ENCODE results near the gene U2SURP. TPM values are rescaled to one million over a fixed set of nuclear protein-coding genes. Genes with fewer than 3 reads are reported as not detected.
A peak's percentile ranks its signal among the peaks of the same experiment; 100 is the strongest.

Gene U2SURP
- total and polyA plus RNA-seq, 2 donors (not counting 1 experiment from before 2014, with no cell fraction given) = 39.1 to 44.8 TPM

DNA sequence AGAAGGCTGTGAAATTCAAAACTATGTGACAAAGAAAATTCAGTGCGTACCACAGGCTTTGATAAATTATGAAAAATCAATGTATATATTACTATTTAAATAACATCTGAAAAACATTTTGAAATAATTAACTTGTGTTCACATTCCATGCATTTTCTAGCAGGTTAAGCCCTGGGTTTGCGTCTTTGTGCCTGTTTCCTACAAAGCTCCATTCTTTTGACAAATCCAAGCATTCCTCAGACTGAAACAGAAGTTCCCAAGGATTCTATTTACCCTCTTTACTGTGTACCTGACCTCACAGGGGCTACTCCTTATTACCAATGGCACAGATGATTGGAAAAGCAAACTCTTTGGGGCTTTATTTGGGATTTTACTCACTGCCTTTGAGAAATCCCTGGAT lies 39.8 kb upstream of the U2SURP start:
- no peaks in the 10 kb centered on the region for H3K9me3 ChIP-seq (ENCODE audit: control insufficient read depth, insufficient read depth, low read depth, low read length)
- H3K27me3 ChIP-seq (ENCODE audit: control insufficient read depth, insufficient read depth, low read length) = peaks cover 19% of the 10 kb centered on the region
- no peak overlapping the region for H3K4me3 ChIP-seq (replicated peaks in 1 of 4; ENCODE audit: control extremely low read depth in 1 of 4, insufficient read depth in 1 of 4, low read depth in 3 of 4, low read length in 4 of 4)
- H3K27ac ChIP-seq (ENCODE audit: insufficient read depth, low read length) = no peak overlapping the region
- H3K79me2 ChIP-seq (ENCODE audit: control insufficient read depth, insufficient read depth, low read length) = no peaks in the 10 kb centered on the region
- H2AFZ ChIP-seq (ENCODE audit: low read length) = no peak overlapping the region
- no peak overlapping the region for H3K9ac ChIP-seq (ENCODE audit: insufficient read depth, low read length)
- H3K36me3 ChIP-seq (ENCODE audit: control insufficient read depth, insufficient read depth, low read length) = no peaks in the 10 kb centered on the region
- H4K20me1 ChIP-seq (ENCODE audit: control insufficient read depth, extremely low read depth, insufficient read depth, low read length) = no peaks in the 10 kb centered on the region
- no peaks in the 10 kb centered on the region for H3K4me1 ChIP-seq (ENCODE audit: control insufficient read depth, extremely low read depth, insufficient read depth, low read length)
- no peak for TF ChIP-seq EZH2 (IDR thresholded peaks at IDR 0.05; ENCODE audit: low read length, missing control alignments)
- TF ChIP-seq, protein P1, sequence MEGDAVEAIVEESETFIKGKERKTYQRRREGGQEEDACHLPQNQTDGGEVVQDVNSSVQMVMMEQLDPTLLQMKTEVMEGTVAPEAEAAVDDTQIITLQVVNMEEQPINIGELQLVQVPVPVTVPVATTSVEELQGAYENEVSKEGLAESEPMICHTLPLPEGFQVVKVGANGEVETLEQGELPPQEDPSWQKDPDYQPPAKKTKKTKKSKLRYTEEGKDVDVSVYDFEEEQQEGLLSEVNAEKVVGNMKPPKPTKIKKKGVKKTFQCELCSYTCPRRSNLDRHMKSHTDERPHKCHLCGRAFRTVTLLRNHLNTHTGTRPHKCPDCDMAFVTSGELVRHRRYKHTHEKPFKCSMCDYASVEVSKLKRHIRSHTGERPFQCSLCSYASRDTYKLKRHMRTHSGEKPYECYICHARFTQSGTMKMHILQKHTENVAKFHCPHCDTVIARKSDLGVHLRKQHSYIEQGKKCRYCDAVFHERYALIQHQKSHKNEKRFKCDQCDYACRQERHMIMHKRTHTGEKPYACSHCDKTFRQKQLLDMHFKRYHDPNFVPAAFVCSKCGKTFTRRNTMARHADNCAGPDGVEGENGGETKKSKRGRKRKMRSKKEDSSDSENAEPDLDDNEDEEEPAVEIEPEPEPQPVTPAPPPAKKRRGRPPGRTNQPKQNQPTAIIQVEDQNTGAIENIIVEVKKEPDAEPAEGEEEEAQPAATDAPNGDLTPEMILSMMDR (conservative IDR thresholded peaks at IDR 0.05 in 1 of 2, IDR thresholded peaks at IDR 0.05 in 1 of 2; ENCODE audit: low read depth in 1 of 2, low read length in 2 of 2) = no peak
- H3K4me2 ChIP-seq (ENCODE audit: extremely low read depth, insufficient read depth, low read length) = no peak overlapping the region
- no peak for DNase-seq (ENCODE audit: low read depth in 2 of 2)

GRCh38 chr3:142962175-142962519 lies 39.2 kb upstream of the U2SURP start:
- Histone ChIP-seq H3K4me1 (ENCODE audit: control insufficient read depth, extremely low read depth, insufficient read depth, low read length) (no peaks in the 10 kb centered on the region), H3K9me3 (ENCODE audit: control insufficient read depth, insufficient read depth, low read depth, low read length) (no peaks in the 10 kb centered on the region), H3K79me2 (ENCODE audit: control insufficient read depth, insufficient read depth, low read length) (no peaks in the 10 kb centered on the region), H2AFZ (ENCODE audit: low read length) (no peak overlapping the region), H3K27me3 (ENCODE audit: control insufficient read depth, insufficient read depth, low read length) (peaks cover 19% of the 10 kb centered on the region), H3K4me3 (replicated peaks in 1 of 4; ENCODE audit: control extremely low read depth in 1 of 4, insufficient read depth in 1 of 4, low read depth in 3 of 4, low read length in 4 of 4) (no peak overlapping the region), H3K36me3 (ENCODE audit: control insufficient read depth, insufficient read depth, low read length) (no peaks in the 10 kb centered on the region), H4K20me1 (ENCODE audit: control insufficient read depth, extremely low read depth, insufficient read depth, low read length) (no peaks in the 10 kb centered on the region), H3K27ac (ENCODE audit: insufficient read depth, low read length) (no peak overlapping the region), H3K9ac (ENCODE audit: insufficient read depth, low read length) (no peak overlapping the region), H3K4me2 (ENCODE audit: extremely low read depth, insufficient read depth, low read length) (no peak overlapping the region)
- DNase-seq (ENCODE audit: low read depth in 2 of 2) = no peak
- TF ChIP-seq, protein P1 (conservative IDR thresholded peaks at IDR 0.05 in 1 of 2, IDR thresholded peaks at IDR 0.05 in 1 of 2; ENCODE audit: low read depth in 1 of 2, low read length in 2 of 2) = no peak
- TF ChIP-seq EZH2 (IDR thresholded peaks at IDR 0.05; ENCODE audit: low read length, missing control alignments) = no peak

DNA sequence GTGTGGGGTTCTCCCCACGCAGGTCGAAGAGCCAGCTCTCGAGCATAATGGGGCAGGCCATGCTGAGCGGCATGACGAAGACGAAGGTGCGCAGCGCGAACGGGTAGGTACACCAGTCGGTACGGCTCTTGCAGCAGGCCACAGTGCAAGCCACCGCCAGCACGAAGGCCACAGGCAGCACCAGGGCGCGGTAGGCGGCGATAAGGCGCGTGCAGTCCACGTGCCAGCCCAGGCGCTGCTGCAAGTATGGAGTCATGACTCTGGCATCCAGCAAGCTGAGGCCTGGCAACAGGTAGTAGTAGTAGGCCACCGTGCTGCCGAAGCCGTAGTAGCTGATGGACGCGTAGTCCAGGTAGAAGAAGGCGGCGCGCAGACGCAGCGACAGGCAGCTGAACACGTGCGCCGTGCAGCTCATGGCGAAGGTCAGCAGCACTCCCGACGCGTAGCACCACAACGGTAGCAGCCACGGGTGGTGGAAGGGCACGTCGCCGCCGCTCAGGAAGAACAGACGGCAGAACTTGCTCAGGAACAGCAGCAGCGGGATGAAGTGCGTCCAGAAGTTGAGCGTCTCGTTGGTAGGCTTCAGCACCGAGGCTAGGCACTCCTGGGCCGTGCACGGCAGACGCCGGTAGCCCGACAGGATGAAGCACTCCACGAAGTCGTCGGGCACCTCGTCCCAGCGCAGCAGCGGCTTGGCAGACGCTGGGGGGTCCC lies 38.7 kb upstream of the U2SURP start:
- H3K27ac ChIP-seq (ENCODE audit: insufficient read depth, low read length) = no peak overlapping the region
- peaks cover 19% of the 10 kb centered on the region for H3K27me3 ChIP-seq (ENCODE audit: control insufficient read depth, insufficient read depth, low read length)
- H3K36me3 ChIP-seq (ENCODE audit: control insufficient read depth, insufficient read depth, low read length) = no peaks in the 10 kb centered on the region
- H3K9ac ChIP-seq (ENCODE audit: insufficient read depth, low read length) = no peak overlapping the region
- peak overlapping the region in 1 of 4 experiments; percentile 20 for H3K4me3 ChIP-seq (replicated peaks in 1 of 4; ENCODE audit: control extremely low read depth in 1 of 4, insufficient read depth in 1 of 4, low read depth in 3 of 4, low read length in 4 of 4)
- H2AFZ ChIP-seq (ENCODE audit: low read length) = peak overlapping the region; percentile 12
- no peak for DNase-seq (ENCODE audit: low read depth in 2 of 2)
- H4K20me1 ChIP-seq (ENCODE audit: control insufficient read depth, extremely low read depth, insufficient read depth, low read length) = no peaks in the 10 kb centered on the region
- peak overlapping the region; percentile 23 for H3K4me2 ChIP-seq (ENCODE audit: extremely low read depth, insufficient read depth, low read length)
- H3K9me3 ChIP-seq (ENCODE audit: control insufficient read depth, insufficient read depth, low read depth, low read length) = no peaks in the 10 kb centered on the region
- no peak for TF ChIP-seq EZH2 (IDR thresholded peaks at IDR 0.05; ENCODE audit: low read length, missing control alignments)
- TF ChIP-seq, protein P1 (conservative IDR thresholded peaks at IDR 0.05 in 1 of 2, IDR thresholded peaks at IDR 0.05 in 1 of 2; ENCODE audit: low read depth in 1 of 2, low read length in 2 of 2) = no peak
- H3K4me1 ChIP-seq (ENCODE audit: control insufficient read depth, extremely low read depth, insufficient read depth, low read length) = no peaks in the 10 kb centered on the region
- no peaks in the 10 kb centered on the region for H3K79me2 ChIP-seq (ENCODE audit: control insufficient read depth, insufficient read depth, low read length)

Measured in fibroblast of lung (primary cell).